Effector CD4-positive, alpha-beta T cell (primary cell): Measurements from ENCODE around the gene IFNLR1.
"Not testable (repeated sequence)": the region's sequence is repeated elsewhere in the genome, so short reads cannot be mapped to it uniquely, and the experiment has no call there.

ENCODE experiments used
- DNase-seq: peaks from one replicate; pipeline ENCODE4 v3.0.0-alpha.2; 2020
- total RNA-seq: gene quantifications from one replicate; lab custom pipeline; 2026; lab: John Stamatoyannopoulos, UW

Gene IFNLR1
- 3.8 reads per million, percentile 14 among the genes with 10 or more reads in this experiment for total RNA-seq

- peak; percentile 54 for DNase-seq
These were observed at the start of gene IFNLR1 for GRCh38 chr1:24186993-24187790. Gene IFNLR1, minus strand, starts transcription at chr1:24187289. Its CDS starts 41 bp downstream, at chr1:24187248.

GRCh38 chr1:24235921-24236788 is 49.1 kb upstream of the IFNLR1 start:
- no peak for DNase-seq

- no peak for DNase-seq
These were observed 46.9 kb upstream of the IFNLR1 start for GRCh38 chr1:24233684-24234600.

GRCh38 chr1:24231701-24232100 is 44.6 kb upstream of the IFNLR1 start:
- no peak for DNase-seq

GRCh38 chr1:24228311-24228710 is 41.2 kb upstream of the IFNLR1 start:
- no peak for DNase-seq

- DNase-seq = no peak
These were observed 39.7 kb upstream of the IFNLR1 start for GRCh38 chr1:24226749-24227148.

- DNase-seq = no peak
These were observed 37.7 kb upstream of the IFNLR1 start for GRCh38 chr1:24224761-24225160.

GRCh38 chr1:24224086-24224485 is 37.0 kb upstream of the IFNLR1 start:
- DNase-seq = no peak

GRCh38 chr1:24222793-24223192 is 35.7 kb upstream of the IFNLR1 start:
- no peak for DNase-seq

GRCh38 chr1:24222008-24222605 is 35.0 kb upstream of the IFNLR1 start:
- DNase-seq = no peak

- DNase-seq = no peak
These were observed 34.2 kb upstream of the IFNLR1 start for GRCh38 chr1:24221246-24221645.

- DNase-seq = no peak
These were observed 29.4 kb upstream of the IFNLR1 start for GRCh38 chr1:24216276-24217074.

- DNase-seq = no peak
These were observed 28.2 kb upstream of the IFNLR1 start for GRCh38 chr1:24215226-24215814.

- no peak for DNase-seq
These were observed 25.3 kb upstream of the IFNLR1 start for GRCh38 chr1:24212376-24212775.

- no peak for DNase-seq
These were observed 23.1 kb upstream of the IFNLR1 start for GRCh38 chr1:24210195-24210627.

- DNase-seq = no peak
These were observed 22.0 kb upstream of the IFNLR1 start for GRCh38 chr1:24209097-24209496.

- DNase-seq = no peak
These were observed 20.6 kb upstream of the IFNLR1 start for GRCh38 chr1:24207709-24208108.

GRCh38 chr1:24207395-24207687 is 20.3 kb upstream of the IFNLR1 start:
- not testable (repeated sequence) for DNase-seq

- DNase-seq = no peak
These were observed 19.7 kb upstream of the IFNLR1 start for GRCh38 chr1:24206516-24207394.

GRCh38 chr1:24206083-24206464 is 19.0 kb upstream of the IFNLR1 start:
- no peak for DNase-seq
